ENCODE measurements around the gene ATF4.
"Not testable (repeated sequence)": the region's sequence is repeated elsewhere in the genome, so short reads cannot be mapped to it uniquely, and the experiment has no call there.

ATF4 gene

GRCh38 chr22:39489094-39490068 lies 31.0 kb upstream of the ATF4 start:
- DNase-seq, result no peak

- peak; percentile 56 for DNase-seq
Measured at GRCh38 chr22:39490135-39490798, 30.1 kb upstream of the ATF4 start.

- no peak for DNase-seq
Measured at GRCh38 chr22:39490966-39491680, 29.2 kb upstream of the ATF4 start.

- DNase-seq, result no peak
Measured at GRCh38 chr22:39491696-39492095, 28.7 kb upstream of the ATF4 start.

GRCh38 chr22:39492186-39492585 lies 28.2 kb upstream of the ATF4 start:
- no peak for DNase-seq

- no peak for DNase-seq
Measured at GRCh38 chr22:39493759-39494158, 26.6 kb upstream of the ATF4 start.

- DNase-seq, result no peak
Measured at GRCh38 chr22:39494471-39495120, 25.8 kb upstream of the ATF4 start.

- DNase-seq, result no peak
Measured at GRCh38 chr22:39496131-39496838, 24.1 kb upstream of the ATF4 start.

GRCh38 chr22:39497429-39497828 lies 22.9 kb upstream of the ATF4 start:
- peak; percentile 77 for DNase-seq

GRCh38 chr22:39498368-39498767 lies 22.0 kb upstream of the ATF4 start:
- no peak for DNase-seq

- no peak for DNase-seq
Measured at GRCh38 chr22:39498802-39499201, 21.6 kb upstream of the ATF4 start.

- no peak for DNase-seq
Measured at GRCh38 chr22:39500101-39500500, 20.3 kb upstream of the ATF4 start.

- DNase-seq, result no peak
Measured at GRCh38 chr22:39501644-39502108, 18.7 kb upstream of the ATF4 start.

- peak; percentile 88 for DNase-seq
Measured at GRCh38 chr22:39502109-39502788, 18.1 kb upstream of the ATF4 start, which contains the start of gene MIEF1. MIEF1 (plus strand) TSS chr22:39502290; CDS start chr22:39511295, 9,005 bp downstream.

- DNase-seq, result no peak
Measured at GRCh38 chr22:39502789-39503409, 17.5 kb upstream of the ATF4 start.

GRCh38 chr22:39503630-39504029 lies 16.7 kb upstream of the ATF4 start:
- no peak for DNase-seq

- no peak for DNase-seq
Measured at GRCh38 chr22:39504071-39504470, 16.3 kb upstream of the ATF4 start.

- not testable (repeated sequence) for DNase-seq
Measured at GRCh38 chr22:39507021-39507420, 13.3 kb upstream of the ATF4 start.

GRCh38 chr22:39508393-39508792 lies 12.0 kb upstream of the ATF4 start:
- no peak for DNase-seq

GRCh38 chr22:39510529-39511149 lies 9.7 kb upstream of the ATF4 start:
- no peak for DNase-seq

Data from NCI-H446 treated with DMSO at 0.1 percent for 48 hours (cell line).